Esophagus squamous epithelium (tissue), 5 donors: ENCODE results near the gene PVALEF. TPM values are rescaled to one million over a fixed set of nuclear protein-coding genes. Genes with fewer than 3 reads are reported as not detected.
"Not testable (repeated sequence)": the region's sequence is repeated elsewhere in the genome, so short reads cannot be mapped to it uniquely, and the experiment has no call there.

ENCODE experiments used
- DNase-seq: peaks from one replicate; lab custom pipeline; 2025; lab: John Stamatoyannopoulos, UW
- H3K27ac ChIP-seq, 4 donors: fragments of 200-600 bp; sonication (generic); one replicate each; pipeline ENCODE4 v1.5.1; 2016 to 2019; ENCODE audit warnings: mild to moderate bottlenecking in 1 of 4
- H3K27me3 ChIP-seq, 4 donors: fragments of 200-600 bp; sonication (generic); 1 replicate in 3 of 4; 2 replicates in 1 of 4; pipeline versions ENCODE4 v1.5.1 to v1.6.0; 2017 to 2021; ENCODE audit warnings: antibody characterized with exemption in 1 of 4
- H3K36me3 ChIP-seq, 3 donors: fragments of 200-600 bp; sonication (generic); one replicate each; pipeline ENCODE4 v1.5.1; 2016 to 2019
- H3K4me1 ChIP-seq, 3 donors: fragments of 200-600 bp; sonication (generic); one replicate each; pipeline ENCODE4 v1.5.1; 2017 to 2019
- H3K4me3 ChIP-seq, 4 donors: fragments of 200-600 bp; sonication (generic); 1 replicate in 3 of 4; 2 replicates in 1 of 4; pipeline ENCODE4 v1.5.1; 2016 to 2019; ENCODE audit warnings: mild to moderate bottlenecking in 2 of 4, moderate library complexity in 1 of 4
- H3K9me3 ChIP-seq, 3 donors: fragments of 200-600 bp; sonication (generic); one replicate each; pipeline ENCODE4 v1.5.1; 2016 to 2019
- POLR2A ChIP-seq, 4 donors: fragments of 450-650 bp; IDR thresholded peaks; one replicate each; pipeline ENCODE4 v1.6.1; 2017; ENCODE audit warnings: antibody characterized with exemption in 4 of 4, mild to moderate bottlenecking in 4 of 4, moderate library complexity in 3 of 4
- WGBS, 2 donors: methylation state at CpG; one replicate each; pipeline ENCODE4 v1.1.5; 2018; 5-methylcytosine and 5-hydroxymethylcytosine counted together
- intact Hi-C: fragments of 100-400 bp; cut with DNase I; formaldehyde crosslinking; loops from one replicate; pipeline ENCODE4 v1.15.0; 2022
- total RNA-seq, 4 donors: library from RNA; depleted of rRNA; stranded (reverse); fragments of >200 nt; gene quantifications; one replicate each; pipeline ENCODE4 v1.1.0, GENCODE V29; 2016
- TF ChIP-seq, protein P1 (sequence below), 6 experiments: fragments of 450-650 bp in 4 of 6; fragments of 200-600 bp in 2 of 6; sonication (generic) in 2 of 6; IDR thresholded peaks; one replicate each; pipeline ENCODE4 v1.5.1; 2016 to 2019; ENCODE audit warnings: antibody characterized with exemption in 6 of 6, mild to moderate bottlenecking in 4 of 6, moderate library complexity in 4 of 6
- donor health status: DM: yes; HTN: yes; CAD: no.

The PVALEF gene
- total RNA-seq, 4 donors from 2014 or later: not detected

GRCh38 chr17:81143717-81144422 lies 21.4 kb upstream of the PVALEF start:
- TF ChIP-seq, protein P1, sequence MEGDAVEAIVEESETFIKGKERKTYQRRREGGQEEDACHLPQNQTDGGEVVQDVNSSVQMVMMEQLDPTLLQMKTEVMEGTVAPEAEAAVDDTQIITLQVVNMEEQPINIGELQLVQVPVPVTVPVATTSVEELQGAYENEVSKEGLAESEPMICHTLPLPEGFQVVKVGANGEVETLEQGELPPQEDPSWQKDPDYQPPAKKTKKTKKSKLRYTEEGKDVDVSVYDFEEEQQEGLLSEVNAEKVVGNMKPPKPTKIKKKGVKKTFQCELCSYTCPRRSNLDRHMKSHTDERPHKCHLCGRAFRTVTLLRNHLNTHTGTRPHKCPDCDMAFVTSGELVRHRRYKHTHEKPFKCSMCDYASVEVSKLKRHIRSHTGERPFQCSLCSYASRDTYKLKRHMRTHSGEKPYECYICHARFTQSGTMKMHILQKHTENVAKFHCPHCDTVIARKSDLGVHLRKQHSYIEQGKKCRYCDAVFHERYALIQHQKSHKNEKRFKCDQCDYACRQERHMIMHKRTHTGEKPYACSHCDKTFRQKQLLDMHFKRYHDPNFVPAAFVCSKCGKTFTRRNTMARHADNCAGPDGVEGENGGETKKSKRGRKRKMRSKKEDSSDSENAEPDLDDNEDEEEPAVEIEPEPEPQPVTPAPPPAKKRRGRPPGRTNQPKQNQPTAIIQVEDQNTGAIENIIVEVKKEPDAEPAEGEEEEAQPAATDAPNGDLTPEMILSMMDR (IDR thresholded peaks at IDR 0.05): no peak
- TF ChIP-seq POLR2A (IDR thresholded peaks at IDR 0.05): no peak
- Histone ChIP-seq H3K4me3 (no peak overlapping the region), H3K9me3 (no peaks in the 10 kb centered on the region), H3K4me1 (peaks cover 7 to 11% (median 8%) of the 10 kb centered on the region in 3 donors), H3K27ac (no peak overlapping the region), H3K36me3 (no peaks in the 10 kb centered on the region), H3K27me3 (peaks cover 0 to 22% (median 0%) of the 10 kb centered on the region in 4 donors)
- intact Hi-C loops: no loop called here
- WGBS, 2 donors: 95% methylated on average over 7 of the region's 17 CpGs; no CpG with 5 or more reads in 1 of the 2 donors
- no peak for DNase-seq

DNA sequence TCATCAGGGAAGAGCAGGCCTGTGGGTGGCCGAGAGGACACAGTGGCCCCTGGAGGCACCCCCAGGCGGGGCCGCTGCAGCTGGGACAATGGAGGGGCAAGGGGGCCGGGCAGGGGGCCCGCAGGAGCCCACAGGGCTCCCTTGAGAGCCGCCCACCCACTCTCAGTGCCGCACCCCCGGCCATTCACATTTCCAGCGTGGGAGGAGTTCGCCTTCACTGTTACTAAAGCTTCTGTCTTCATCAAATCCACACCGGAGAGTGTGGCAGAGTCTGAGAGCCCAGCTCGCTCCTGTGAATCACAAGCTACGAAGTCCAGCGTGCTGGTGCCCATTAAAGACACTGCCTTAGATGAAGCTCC lies 20.9 kb upstream of the PVALEF start:
- Histone ChIP-seq H3K36me3 (no peaks in the 10 kb centered on the region), H3K27me3 (peaks cover 0 to 23% (median 0%) of the 10 kb centered on the region in 4 donors), H3K9me3 (no peaks in the 10 kb centered on the region), H3K4me3 (no peak overlapping the region), H3K27ac (no peak overlapping the region), H3K4me1 (peaks cover 7 to 11% (median 8%) of the 10 kb centered on the region in 3 donors)
- 78 to 90% methylated on average over 10 to 11 of the region's 14 CpGs for WGBS, 2 donors
- DNase-seq: no peak
- TF ChIP-seq, protein P1 (IDR thresholded peaks at IDR 0.05): no peak
- no peak for TF ChIP-seq POLR2A (IDR thresholded peaks at IDR 0.05)
- intact Hi-C loops: no loop called here

DNA sequence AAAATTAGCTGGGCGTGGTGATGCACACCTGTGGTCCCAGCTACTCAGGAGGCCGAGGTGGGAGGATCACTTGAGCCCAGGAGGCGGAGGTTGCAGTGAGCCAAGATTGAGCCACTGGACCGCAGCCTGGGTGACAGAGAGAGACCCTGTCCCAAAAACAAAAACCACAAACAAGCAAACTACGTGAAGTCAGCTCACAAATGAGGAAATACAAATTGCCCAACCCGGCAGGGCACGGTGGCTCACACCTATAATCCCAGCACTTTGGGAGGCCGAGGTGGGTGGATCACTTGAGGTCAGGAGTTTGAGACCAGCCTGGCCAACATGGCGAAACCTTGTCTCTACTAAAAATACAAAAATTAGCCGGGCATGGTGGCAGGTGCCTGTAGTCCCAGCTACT lies 19.1 kb upstream of the PVALEF start:
- H3K36me3 ChIP-seq, H3K4me3 ChIP-seq, H3K27ac ChIP-seq, DNase-seq, intact Hi-C loops, H3K9me3 ChIP-seq: not testable (repeated sequence)
- WGBS, 2 donors: 56 to 58% methylated on average over 8 to 10 of the region's 10 CpGs
- Histone ChIP-seq H3K27me3 (peaks cover 0 to 40% (median 0%) of the 10 kb centered on the region in 4 donors), H3K4me1 (peaks cover 7 to 11% (median 8%) of the 10 kb centered on the region in 3 donors)

DNA sequence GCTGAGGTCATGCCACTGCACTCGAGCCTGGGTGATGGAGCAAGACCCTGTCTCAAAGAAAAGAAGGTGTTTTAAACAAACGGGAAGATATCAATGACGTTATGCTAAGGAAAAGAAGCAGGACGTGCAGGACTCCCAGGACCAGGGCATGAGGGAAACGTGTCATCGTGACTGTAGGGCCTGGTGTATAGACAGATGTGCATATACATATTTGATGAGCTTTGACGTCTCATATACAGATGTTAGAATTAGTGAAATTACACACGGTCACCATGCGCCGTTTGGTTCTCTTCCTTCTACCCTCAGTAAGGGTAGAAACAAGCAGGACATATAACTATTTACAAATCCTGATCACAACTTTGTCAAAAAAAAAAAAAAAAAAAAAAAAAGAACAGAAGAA lies 17.6 kb upstream of the PVALEF start:
- H3K27me3 ChIP-seq: peaks cover 0 to 53% (median 0%) of the 10 kb centered on the region in 4 donors
- 46 to 77% methylated on average over 10 of the region's 10 CpGs for WGBS, 2 donors
- no peak overlapping the region for H3K27ac ChIP-seq
- H3K36me3 ChIP-seq: no peaks in the 10 kb centered on the region
- intact Hi-C loops: no loop called here
- H3K9me3 ChIP-seq: no peaks in the 10 kb centered on the region
- H3K4me3 ChIP-seq: no peak overlapping the region
- TF ChIP-seq, protein P1 (IDR thresholded peaks at IDR 0.05): no peak
- no peak for TF ChIP-seq POLR2A (IDR thresholded peaks at IDR 0.05)
- H3K4me1 ChIP-seq: peaks cover 5 to 6% (median 5%) of the 10 kb centered on the region in 3 donors
- no peak for DNase-seq

DNA sequence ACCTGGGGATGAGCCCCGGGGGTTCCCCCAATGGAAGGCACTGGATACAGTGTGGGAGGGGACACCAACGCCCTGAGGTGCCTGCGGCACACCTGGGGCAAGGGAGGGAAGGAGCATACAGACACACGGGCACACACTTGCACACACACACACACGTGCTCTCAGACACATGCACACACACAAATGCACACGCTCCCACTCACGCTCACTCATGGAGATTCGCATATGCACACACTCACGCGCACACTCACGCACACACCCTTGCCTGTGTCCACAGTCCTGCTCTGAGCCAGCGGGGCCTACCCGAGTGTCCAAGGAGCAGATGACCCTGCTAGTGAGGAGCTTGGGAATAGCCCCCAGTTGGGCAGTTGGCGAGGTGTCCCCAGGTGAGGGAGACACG lies 16.7 kb upstream of the PVALEF start:
- Histone ChIP-seq H3K9me3 (no peaks in the 10 kb centered on the region), H3K27ac (no peak overlapping the region), H3K27me3 (peaks cover 0 to 45% (median 0%) of the 10 kb centered on the region in 4 donors), H3K36me3 (no peaks in the 10 kb centered on the region), H3K4me1 (no peaks in the 10 kb centered on the region), H3K4me3 (no peak overlapping the region)
- 73 to 76% methylated on average over 7 to 10 of the region's 15 CpGs for WGBS, 2 donors
- intact Hi-C loops: no loop called here
- no peak for DNase-seq
- no peak for TF ChIP-seq POLR2A (IDR thresholded peaks at IDR 0.05)
- TF ChIP-seq, protein P1 (IDR thresholded peaks at IDR 0.05): no peak
